Spleen (tissue), 7 donors: ENCODE data around the gene TMEM135.

ENCODE experiments used
- CTCF ChIP-seq, 11 experiments: fragments of 200-600 bp in 7 of 11; fragments of 450-650 bp in 4 of 11; sonication (generic) in 4 of 11; IDR thresholded peaks in 8 of 11; conservative IDR thresholded peaks in 3 of 11; 1 replicate in 7 of 11; 2 replicates in 4 of 11; pipeline versions ENCODE4 v1.4.0 to v1.8.0; 2016 to 2021; ENCODE audit warnings: antibody characterized with exemption in 11 of 11, inconsistent platforms in 4 of 11, mild to moderate bottlenecking in 1 of 11
- POLR2A ChIP-seq, 3 donors: fragments of 450-650 bp; IDR thresholded peaks; one replicate each; pipeline ENCODE4 v1.5.1; 2017; ENCODE audit warnings: antibody characterized with exemption in 3 of 3, mild to moderate bottlenecking in 1 of 3
- POLR2AphosphoS5 ChIP-seq, 3 donors: sonication (generic); formaldehyde crosslinking; IDR thresholded peaks; one replicate each; pipeline ENCODE4 v1.5.1; 2017; ENCODE audit warnings: antibody characterized with exemption in 3 of 3
- donor health status: DM: no; HTN: no; CAD: no; lungs with moderate emphysema.
- donor health status: DM: no; HTN: no; CAD: no.
- donor health status: DM: no; HTN: no; CAD: no.

DNA sequence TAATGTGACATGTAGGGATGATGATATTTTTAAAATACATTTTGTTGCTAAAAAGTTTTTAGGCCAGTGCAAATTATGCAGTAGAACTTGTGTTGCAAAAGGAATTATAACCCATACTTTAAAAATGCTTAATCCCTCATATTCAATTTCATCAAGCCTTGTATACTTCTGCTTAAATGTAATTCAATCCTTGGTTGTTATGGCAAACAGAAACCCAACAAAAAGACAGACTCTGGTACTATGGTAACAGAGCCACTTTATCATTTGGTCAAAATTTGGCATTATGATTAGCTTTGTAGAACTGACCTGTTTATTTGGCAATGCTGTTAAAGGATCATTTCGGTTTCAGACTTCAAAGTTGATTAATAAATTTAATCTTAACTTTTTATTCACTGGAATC, 284.8 kb downstream of the TMEM135 start:
- TF ChIP-seq CTCF (IDR thresholded peaks at IDR 0.05 in 8 of 11, conservative IDR thresholded peaks at IDR 0.05 in 3 of 11) (no peak), POLR2A (IDR thresholded peaks at IDR 0.05) (no peak), POLR2AphosphoS5 (IDR thresholded peaks at IDR 0.05) (no peak)
